ENCODE measurements around the gene AMZ1.
"Not testable (repeated sequence)": the region's sequence is repeated elsewhere in the genome, so short reads cannot be mapped to it uniquely, and the experiment has no call there.

AMZ1 gene

DNA sequence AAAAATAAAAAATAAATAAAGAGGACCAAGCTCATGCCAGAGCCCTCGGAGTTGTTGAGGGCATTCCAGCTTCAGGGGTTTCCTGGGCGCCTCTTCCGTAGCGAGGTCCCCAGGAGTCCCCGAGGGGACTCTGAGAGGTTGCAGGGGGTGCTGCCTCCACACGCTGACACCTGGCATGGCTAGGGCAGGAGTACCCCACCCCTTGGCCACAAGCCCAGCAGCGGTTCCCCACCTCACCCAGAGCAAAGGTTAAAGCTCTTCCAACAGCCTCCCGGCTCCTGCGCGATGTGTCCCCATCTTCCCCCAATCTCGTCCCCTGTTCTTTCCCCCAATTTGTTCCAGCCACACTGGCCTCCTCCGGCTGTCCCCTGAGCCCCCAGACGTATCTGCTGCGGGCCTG, 4.5 kb downstream of the AMZ1 start:
- DNase-seq: no peak
- Mint-ChIP-seq H3K27ac (no peak overlapping the region), H3K4me3 (no peak overlapping the region), H3K4me1 (peaks cover 14% of the 10 kb centered on the region), H3K27me3 (ENCODE audit: low read depth, poor library complexity) (peaks cover 49% of the 10 kb centered on the region), H3K9me3 (no peaks in the 10 kb centered on the region), H3K36me3 (ENCODE audit: low read depth) (no peaks in the 10 kb centered on the region)
- TF ChIP-seq CTCF (IDR thresholded peaks at IDR 0.05): no peak

GRCh38 chr7:2693420-2694121, 5.6 kb downstream of the AMZ1 start:
- not testable (repeated sequence) for DNase-seq; H3K36me3 Mint-ChIP-seq (ENCODE audit: low read depth); H3K9me3 Mint-ChIP-seq; H3K4me3 Mint-ChIP-seq
- Mint-ChIP-seq H3K4me1 (peaks cover 13% of the 10 kb centered on the region), H3K27me3 (ENCODE audit: low read depth, poor library complexity) (peaks cover 42% of the 10 kb centered on the region), H3K27ac (peak overlapping the region; percentile 16)

DNA sequence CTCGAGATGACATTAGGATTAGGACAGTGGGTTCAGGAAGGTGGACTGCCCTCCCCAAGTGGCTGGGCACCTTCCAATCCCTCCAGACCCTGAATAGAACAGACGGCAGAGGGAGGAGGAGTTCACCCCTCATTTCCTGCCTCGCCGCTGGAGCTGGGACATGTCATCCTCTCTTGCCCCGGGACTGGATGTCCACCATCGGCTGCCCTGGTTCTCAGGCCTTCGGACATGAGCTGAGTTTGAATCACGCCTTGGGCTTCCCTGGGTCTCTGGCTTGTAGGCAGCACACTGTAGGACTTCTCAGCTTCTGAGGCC, 6.1 kb downstream of the AMZ1 start:
- not testable (repeated sequence) for DNase-seq; H3K36me3 Mint-ChIP-seq (ENCODE audit: low read depth); H3K27ac Mint-ChIP-seq; H3K9me3 Mint-ChIP-seq; H3K4me1 Mint-ChIP-seq; H3K4me3 Mint-ChIP-seq
- H3K27me3 Mint-ChIP-seq (ENCODE audit: low read depth, poor library complexity): peaks cover 37% of the 10 kb centered on the region

DNA sequence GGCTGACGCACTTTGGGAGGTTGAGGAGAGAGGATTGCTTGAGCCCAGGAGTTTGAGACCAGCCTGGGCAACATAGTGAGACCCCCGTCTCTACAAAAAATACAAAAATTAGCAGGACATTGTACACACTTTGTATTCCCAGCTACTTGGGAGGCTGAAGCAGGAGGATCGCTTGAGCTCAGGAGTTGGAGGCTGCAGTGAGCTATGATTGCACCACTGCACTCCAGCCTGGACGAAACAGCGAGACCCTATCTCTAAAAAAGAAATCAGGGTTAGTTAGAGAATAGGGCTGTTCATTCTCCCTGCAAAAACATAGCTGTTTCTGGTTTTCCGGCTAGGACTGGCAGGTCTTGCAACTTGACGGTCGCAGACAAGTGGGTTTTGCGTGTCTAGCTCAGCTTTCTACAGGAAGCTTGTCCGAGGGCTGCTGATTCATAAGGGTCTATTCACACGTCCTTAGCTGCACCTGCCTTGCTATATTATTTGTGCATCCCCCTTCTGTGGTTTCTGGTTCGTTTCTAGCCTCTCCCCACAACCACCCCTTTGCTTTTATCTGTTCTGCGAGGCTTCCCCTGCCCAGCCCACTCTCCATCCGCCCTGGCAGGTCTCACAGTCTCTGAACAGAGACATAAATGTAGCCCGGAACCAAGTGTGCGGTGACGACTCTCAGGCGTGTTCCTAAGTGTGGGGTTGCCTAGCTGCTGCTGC, 10.7 kb downstream of the AMZ1 start:
- Mint-ChIP-seq H3K4me3 (no peak overlapping the region), H3K27ac (no peak overlapping the region), H3K9me3 (no peaks in the 10 kb centered on the region), H3K27me3 (ENCODE audit: low read depth, poor library complexity) (peaks cover 4% of the 10 kb centered on the region), H3K36me3 (ENCODE audit: low read depth) (no peaks in the 10 kb centered on the region), H3K4me1 (peaks cover 12% of the 10 kb centered on the region)
- TF ChIP-seq CTCF (IDR thresholded peaks at IDR 0.05): no peak
- DNase-seq: no peak

DNA sequence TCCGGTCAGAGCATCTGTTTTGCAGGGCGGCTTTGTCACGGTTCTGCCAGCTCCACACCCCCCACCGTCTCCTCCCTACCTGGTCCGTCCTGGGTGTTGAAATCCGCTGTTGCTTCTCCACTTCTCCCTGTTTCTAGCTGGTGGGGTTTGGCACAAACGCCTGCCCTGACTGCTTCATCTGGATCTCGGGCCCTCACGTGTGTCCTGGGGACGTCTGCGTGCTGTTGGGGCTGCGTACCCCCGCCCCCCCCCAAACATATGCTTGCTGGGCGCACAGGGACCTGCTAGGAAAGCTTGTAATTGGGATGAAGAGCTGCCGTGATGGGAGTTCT, 11.3 kb downstream of the AMZ1 start:
- Mint-ChIP-seq H3K27ac (no peak overlapping the region), H3K4me1 (peaks cover 6% of the 10 kb centered on the region), H3K36me3 (ENCODE audit: low read depth) (no peaks in the 10 kb centered on the region), H3K4me3 (no peak overlapping the region), H3K9me3 (no peaks in the 10 kb centered on the region), H3K27me3 (ENCODE audit: low read depth, poor library complexity) (peaks cover 4% of the 10 kb centered on the region)
- DNase-seq: no peak
- no peak for TF ChIP-seq CTCF (IDR thresholded peaks at IDR 0.05)

GRCh38 chr7:2700141-2700850, 12.3 kb downstream of the AMZ1 start:
- Mint-ChIP-seq H3K27ac (no peak overlapping the region), H3K4me1 (peaks cover 7% of the 10 kb centered on the region), H3K27me3 (ENCODE audit: low read depth, poor library complexity) (peaks cover 4% of the 10 kb centered on the region), H3K36me3 (ENCODE audit: low read depth) (peaks cover 5% of the 10 kb centered on the region), H3K4me3 (no peak overlapping the region), H3K9me3 (peaks cover 5% of the 10 kb centered on the region)
- no peak for TF ChIP-seq CTCF (IDR thresholded peaks at IDR 0.05)
- no peak for DNase-seq

All from nephron progenitor cell (in vitro differentiated cells).